ENCODE measurements around the gene LPA.

DNA sequence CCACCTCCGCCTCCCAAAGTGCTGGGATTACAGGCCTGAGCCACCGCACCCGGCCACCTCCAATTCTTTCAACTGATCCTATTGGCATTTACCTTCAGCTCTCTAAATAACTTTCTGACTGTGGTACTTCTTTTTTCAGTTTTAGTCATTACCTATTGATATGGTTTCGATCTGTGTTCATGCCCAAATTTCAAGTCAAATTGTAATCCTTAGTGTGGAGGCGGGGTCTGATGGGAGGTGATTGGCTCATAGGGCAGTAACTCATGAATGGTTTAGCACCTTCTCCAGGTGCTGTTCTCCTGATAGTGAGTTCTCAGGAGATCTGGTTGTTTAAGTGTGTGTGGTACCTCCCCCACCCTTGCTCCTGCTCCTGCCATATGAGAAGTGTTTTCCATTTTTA lies 140.9 kb downstream of the LPA start:
- TF ChIP-seq, protein P1, sequence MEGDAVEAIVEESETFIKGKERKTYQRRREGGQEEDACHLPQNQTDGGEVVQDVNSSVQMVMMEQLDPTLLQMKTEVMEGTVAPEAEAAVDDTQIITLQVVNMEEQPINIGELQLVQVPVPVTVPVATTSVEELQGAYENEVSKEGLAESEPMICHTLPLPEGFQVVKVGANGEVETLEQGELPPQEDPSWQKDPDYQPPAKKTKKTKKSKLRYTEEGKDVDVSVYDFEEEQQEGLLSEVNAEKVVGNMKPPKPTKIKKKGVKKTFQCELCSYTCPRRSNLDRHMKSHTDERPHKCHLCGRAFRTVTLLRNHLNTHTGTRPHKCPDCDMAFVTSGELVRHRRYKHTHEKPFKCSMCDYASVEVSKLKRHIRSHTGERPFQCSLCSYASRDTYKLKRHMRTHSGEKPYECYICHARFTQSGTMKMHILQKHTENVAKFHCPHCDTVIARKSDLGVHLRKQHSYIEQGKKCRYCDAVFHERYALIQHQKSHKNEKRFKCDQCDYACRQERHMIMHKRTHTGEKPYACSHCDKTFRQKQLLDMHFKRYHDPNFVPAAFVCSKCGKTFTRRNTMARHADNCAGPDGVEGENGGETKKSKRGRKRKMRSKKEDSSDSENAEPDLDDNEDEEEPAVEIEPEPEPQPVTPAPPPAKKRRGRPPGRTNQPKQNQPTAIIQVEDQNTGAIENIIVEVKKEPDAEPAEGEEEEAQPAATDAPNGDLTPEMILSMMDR (conservative IDR thresholded peaks at IDR 0.05 in 1 of 2, IDR thresholded peaks at IDR 0.05 in 1 of 2; ENCODE audit: extremely low read depth in 1 of 2, insufficient read depth in 1 of 2, low read depth in 1 of 2, low read length in 2 of 2) = no peak
- no peak for TF ChIP-seq EZH2 (IDR thresholded peaks at IDR 0.05; ENCODE audit: borderline replicate concordance, low read length)
